NCI-H82 treated with DMSO at 0.1 percent for 48 hours (cell line): ENCODE data around the gene FASTK.

Experiments used
- DNase-seq: peaks from one replicate; lab custom pipeline; 2025; ENCODE audit not compliant: unreplicated experiment; lab: John Stamatoyannopoulos, UW

Gene FASTK

DNA sequence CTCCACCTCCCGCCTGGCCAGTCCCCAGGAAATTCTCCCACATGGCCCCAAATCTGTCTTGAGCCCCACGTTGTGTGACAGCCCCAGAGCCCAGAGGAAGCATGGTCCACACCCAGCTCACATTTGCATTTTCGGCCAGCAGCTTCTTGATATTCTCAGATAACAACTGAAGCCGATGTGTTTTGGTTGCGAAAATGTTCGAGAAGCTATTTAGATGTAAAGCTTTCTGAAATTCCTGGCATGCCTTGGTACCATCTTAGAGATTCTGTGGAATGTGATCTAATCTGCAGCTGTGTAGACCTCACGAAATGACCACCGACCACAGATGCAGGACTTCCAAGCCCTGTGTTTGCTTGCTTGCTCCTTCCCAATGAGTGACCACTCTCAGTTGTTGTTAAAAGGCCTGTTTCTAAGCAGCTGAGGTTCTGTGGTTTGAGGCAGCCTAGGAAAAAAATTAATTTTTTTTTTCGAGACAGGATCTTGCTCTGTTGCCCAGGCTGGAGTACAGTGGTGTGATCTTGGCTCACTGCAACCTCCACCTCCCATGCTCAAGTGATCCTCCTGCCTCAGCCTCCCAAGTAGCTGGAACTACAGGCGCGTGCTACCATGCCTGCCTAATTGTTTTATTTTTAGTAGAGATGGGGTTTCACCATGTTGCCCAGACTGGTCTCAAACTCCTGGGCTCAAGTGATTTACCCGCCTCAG is 12.4 kb downstream of the FASTK start:
- no peak for DNase-seq

DNA sequence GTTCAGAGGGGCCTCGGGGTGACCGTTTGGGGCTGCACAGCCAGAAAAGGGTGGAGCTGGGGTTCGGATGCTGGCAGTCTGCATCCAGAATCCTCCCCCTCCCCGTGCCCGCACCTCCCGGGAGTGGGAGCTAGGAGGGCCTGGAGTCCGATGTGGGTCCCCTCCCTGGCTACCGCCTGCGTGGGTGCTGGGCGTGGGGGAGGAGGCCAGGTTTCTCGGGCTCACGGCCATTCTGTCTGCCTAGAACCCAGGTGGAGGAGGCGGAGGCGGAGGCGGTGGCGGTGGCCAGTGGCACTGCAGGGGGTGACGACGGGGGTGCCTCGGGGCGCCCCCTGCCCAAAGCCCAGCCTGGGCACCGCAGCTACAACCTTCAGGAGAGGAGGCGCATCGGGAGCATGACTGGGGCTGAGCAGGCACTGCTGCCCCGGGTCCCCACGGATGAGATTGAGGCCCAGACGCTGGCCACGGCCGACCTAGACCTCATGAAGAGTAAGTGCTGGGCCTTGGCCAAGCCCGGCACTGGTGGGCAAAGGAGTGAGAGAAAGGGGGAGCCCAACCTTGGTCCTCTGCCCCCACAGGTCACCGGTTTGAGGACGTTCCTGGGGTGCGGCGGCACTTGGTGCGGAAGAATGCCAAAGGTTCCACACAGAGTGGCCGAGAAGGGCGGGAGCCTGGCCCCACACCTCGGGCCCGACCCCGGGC is 14.2 kb downstream of the FASTK start:
- no peak for DNase-seq

DNA sequence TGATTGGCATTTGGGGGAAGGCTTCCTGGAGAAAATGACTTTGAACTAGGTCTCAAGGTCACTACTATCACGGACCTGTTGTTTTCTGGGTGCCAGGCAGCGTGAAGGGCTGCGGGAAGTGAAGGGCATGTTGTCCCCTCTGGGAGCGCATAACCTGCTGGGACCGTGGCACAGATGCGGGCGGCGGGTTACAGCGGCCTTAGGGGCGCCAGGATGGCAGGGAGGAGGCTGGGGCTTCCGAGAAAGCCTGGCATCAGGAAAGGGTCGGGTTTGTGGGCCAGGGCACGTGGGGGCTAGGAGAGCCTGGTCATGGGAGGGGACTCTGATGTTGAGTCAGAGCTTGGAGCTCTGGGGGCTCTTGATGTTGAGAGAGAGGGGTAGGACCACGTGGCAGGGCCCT is 15.1 kb downstream of the FASTK start:
- no peak for DNase-seq

DNA sequence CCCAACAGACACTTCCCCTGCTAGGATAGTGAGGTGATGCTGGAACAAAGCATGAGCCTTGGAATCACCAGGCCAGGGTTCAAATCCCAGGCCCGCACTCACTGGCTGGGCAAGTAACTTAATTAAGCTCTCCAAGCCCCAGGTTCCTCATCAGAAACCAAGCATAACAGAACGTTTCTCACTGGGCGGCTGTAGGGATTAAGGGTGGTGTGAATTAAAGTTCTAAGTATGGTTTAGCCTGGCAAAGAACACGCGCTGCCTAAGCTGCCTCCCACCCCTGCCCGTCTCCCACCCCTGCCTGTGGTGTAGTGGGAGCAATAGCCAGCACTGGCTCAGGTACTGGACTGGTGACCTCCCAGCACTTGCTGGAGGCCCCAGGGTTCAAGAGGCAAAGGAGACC is 15.6 kb downstream of the FASTK start:
- no peak for DNase-seq

DNA sequence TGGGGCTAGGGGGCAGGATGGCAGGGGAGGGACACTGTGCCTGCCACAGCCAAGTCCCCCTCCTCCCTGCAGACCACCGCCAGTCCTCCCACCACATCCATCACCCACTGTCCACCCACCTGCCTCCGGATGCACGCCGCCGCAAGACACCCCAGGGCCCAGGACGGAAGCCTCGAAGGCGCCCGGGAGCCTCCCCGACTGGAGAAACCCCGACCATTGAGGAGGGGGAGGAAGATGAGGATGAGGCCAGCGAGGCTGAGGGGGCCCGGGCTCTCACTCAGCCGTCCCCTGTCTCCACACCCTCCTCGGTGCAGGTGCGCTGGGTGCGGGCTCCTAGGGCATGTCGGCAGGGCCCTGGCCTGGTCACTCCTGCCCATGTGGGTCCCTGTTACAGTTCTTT is 16.2 kb downstream of the FASTK start:
- no peak for DNase-seq

DNA sequence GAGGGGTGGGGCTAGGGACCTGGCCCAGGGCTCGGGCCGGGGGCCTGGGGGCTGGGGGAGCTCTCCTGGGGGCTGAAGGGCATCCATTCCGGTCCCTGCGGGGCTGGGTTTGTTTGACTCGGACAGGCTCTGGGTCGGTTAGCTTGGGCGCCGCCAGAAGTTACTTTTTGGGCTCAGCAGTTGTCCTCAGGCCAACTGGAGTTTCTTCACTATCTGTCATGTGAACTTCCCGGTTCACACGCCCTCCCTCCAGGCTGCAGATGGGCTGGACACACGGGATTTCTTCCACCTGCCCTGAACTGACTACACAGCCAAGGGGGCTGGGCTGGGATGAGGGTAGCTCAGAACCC is 17.4 kb downstream of the FASTK start:
- no peak for DNase-seq

DNA sequence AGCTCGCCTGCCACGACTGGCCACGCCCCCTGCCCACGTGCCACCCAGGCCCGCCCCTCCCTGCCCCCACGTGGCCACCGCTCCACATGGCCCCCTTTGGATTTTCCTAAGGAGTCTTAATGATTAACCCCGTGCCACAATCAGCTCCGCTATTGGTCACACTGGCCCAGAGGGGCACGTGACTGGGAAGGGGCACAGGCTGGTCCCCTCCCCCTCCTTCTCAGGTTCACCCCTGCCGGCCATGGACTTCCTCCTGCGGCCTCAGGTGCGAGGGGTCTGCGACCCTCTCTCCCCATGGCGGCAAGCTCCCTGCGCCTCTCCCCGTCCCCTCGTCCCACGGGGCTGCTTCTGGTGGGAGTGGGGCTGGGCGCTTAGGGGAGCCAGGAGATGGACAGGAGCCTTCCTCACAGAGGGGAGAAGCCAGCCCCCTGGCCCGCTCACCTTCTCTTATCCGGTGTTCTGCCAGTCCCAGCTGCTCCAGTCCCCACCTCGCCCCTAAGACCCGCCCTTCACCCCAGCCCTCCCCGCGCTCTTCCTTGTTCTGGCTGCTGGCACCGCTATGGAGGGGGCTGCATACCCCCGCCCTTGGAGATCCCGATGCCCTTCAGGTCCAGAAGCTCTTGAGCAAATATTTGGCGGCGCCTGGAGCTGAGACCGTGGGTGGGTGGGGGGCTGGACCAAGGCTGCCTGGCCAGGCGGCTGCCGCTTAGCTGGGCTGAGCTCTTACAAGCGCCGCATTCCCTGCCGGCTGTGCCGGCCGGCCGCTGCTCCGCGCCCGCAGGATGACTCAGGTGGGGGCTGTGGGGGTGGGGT is 18.0 kb downstream of the FASTK start:
- peak; percentile 80 for DNase-seq

DNA sequence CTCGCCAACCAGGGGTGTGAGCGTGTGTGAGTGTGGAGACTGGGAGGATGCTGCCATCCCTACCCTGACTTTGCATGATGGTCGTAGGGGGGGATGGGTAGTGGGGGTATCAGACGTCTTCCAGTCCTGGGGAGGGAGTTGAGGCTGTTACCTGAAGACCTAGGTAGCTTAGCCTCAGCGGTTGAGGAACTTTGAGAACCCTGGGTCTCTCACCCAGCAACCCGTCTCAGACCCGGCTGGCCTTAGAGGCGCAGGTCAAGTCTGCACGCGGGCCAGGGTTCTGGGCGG is 18.6 kb downstream of the FASTK start:
- DNase-seq, result no peak

DNA sequence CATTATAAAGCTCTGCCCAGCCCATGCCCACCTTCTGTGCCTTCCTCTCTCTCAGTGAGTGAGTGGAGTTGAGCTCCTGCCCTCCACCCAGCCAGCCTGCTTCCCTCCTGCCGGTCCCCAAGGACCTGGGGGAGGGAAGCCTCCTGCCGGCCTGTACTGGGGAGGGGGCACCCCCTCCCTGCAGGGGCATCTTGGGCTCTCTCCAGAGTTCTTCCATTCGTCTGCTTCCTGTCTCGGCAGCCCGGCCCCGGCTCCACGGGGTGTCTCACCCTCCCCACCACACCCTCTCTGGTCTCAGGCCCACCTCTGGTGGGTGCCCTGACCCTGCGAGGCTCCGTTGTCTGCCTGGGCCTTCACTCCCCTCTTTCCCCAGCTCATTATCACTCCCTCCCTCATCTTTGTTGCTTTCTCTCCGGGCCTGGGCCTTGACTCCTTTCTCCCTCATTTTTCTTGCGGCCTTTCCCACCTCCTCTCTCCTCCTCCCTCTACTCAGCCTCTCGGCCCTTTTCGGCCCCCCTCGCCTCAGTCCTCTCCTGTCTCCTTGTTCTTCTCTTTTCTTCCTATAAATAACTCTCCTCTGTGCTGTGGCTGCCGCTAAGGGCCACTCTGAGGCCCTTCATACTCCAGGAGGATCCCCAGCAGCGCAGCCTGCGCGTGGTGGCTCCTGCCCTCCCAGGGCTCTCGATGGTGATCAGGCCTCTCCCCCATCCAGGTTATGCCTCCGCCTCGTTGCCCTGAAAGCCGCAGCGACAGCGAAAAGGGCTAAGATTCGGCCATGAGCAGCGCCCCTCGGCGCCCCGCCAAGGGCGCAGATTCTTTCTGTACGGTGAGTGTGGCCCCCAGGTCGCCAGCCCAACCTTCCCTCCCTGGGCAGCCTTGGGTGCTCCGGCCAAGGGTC is 19.1 kb downstream of the FASTK start:
- DNase-seq, result no peak

DNA sequence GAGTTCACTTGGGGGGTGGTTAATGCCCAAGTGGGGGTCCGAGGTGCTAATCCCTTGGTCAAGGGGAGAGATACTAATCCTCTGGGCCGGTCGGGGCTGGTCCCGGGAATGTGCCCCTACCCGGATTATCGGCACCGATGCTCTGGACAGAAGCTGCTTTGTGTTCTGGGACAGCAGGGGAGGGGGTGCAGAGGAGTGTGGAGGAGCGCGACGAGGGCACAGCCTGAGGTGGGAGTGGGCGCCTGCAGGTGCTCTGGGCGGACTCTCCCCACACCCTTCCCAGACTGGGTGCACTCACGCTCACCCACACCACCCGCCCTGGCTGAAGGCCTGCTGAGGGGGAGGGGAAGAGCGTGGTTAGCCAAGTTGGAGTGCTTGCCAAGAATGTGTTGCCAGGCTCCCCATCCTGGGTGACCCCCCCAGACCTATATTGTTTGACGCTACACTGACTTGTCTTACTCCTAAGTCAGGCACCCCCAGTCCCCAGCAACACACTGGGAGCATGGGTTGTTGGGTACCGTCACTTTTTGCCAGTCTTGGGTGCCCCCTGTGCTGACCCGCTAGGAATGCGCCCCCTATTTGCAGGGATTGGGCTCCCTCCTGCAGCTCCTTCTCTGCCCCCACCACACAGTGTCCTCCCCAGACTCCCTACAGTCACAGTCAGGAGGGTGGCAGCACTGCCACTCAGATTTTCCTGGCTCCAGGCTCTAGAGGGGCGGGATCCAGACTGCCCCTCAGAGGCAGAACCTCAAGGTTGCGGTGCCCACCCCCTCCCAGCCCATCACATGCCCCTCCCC is 20.0 kb downstream of the FASTK start:
- no peak for DNase-seq

DNA sequence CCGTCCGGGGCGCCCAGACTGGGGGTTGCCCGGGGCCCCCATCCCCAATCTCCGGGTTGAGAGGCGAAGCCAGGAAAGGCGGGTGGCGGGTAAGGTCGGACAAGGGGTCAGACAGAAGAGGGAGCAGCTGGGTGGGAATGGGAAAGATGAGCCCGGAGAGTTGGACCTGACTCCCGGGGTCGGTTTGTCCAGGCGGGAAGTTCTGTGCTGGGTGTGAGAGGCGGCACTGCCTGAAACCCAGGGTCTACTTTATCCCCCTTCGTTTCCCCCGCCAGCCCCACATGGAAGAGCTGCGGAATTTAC is 20.5 kb downstream of the FASTK start:
- DNase-seq, result no peak

DNA sequence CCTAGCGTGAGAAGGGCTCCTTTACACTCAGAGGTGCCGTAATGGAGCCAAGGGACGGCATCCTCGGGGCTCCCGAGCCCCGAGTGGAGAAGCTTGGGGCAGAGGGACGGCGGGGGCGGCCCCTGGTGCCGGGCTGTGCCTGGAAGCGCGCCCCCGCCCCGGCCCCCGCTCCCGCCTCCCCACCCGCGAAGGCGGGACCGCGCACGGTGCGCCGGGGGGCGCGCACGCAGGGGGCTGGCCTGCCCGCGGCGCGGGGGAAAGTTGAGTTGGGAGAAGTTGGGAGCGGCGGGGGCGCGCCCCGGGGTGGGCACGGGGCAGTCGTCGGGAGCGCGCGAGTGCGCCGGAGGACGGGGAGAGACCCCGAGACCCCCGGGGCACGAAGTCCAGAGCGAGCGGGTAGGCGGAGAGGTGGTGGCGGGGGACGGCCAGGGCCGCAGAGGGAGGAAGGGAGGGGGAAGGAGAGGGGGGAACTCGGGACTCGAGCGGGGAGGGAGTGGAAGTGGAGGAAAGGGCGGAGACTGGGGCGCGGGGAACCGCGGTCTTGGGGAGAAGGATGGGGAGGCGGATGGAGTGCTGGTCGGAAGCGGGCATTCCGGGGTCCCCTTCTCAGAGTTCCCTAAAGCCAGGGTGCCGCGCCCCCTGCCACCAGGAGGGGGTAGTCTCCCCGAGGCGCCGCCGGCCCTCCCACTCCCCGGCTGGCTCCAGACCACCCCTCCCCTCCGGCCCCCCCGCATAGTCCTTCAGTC is 21.1 kb downstream of the FASTK start, which contains the start of gene SLC4A2:
Gene SLC4A2, plus strand, starts transcription at position 223 of the 746 bp plus-strand sequence. CDS start 2,399 bp downstream, outside the sequence.
- peak; percentile 50 for DNase-seq

DNA sequence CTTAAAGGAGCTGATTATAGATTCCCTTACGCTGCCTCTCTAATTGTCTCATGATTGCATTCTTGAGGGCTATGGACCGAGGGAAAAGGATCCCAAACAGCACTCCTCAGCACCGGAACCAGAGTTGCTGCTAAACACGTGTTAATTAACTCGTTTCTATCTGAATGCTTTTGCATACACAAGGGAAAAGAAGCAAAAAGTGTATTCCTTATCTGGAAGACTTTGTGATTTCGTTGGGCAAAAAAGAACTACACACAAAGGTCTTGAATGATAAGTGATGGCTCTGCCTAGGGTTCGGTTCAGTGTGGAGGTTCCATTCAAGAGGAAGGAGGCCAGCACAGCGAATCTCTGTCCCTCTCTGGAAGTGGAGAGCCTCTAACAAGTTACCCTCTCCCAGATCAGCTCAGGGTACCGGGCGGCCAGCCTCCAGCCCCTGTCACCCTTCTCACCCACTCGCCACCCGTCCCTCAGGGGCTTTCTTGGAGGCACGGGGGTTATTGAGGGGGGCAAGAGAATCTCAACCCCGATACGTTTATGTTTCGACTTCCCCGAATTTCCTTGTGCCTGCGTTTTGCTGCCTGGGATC is 21.7 kb downstream of the FASTK start:
- DNase-seq, result no peak

DNA sequence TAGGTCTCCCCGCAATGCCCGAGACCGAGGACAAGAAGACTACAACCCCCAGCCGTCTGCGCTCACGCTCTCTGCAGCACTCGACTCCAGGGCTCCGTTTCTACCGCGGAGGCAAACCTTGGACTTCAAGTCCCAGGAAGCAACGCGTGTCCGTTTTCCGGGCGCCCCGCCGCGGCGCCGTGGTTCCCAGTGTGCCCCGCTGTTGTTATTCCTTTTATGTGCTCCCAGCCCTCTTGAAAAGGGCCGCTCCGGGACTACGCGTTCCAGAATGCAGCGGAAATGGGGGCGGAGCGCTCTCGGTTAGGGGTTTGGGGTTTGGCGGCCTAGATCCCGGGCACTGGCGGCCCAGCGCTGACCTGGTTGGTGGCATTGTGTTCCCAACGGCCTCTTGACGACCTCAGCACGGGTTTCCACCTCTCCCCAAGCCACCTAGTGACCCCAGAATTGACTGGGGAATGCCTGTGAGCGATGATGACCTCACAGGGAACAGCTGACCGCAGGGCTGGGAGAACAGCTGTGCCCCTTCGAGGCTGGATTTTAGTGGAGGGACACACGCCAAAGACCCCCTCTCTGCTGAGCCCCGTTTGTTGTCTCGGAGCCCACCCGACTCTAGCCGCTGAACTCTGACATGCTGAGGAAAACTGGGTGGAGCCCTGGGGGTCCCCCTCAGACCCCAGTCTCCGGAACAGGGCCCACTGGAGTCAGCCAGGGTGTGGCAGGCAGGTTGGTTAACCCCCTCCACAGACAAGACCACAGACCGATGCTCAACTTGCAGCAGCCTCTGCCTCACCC is 22.4 kb downstream of the FASTK start:
- peak; percentile 99 for DNase-seq

DNA sequence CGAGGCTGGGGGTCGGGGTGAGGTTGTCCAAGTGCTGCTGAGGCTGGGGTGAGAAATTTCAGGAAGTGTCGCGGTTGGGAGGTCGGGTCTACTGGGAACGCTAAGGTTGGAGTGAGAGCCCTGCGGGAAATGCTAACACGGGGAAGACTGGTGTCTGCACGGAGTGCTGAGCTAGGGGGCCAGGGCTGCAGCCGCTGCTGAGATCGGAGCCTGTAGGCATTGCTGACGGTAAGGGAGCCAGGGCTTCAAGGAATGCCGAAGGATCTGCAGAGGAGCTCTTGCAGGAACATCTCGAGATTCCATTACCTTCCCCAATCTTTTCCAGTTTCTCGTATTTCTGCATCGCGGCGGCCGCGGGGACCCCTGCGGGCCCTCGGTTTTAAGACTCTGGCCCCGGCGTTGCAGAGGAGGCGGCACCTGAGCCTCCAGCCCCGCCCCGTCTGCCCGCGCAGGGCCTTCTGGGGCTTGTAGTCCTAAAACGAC is 23.1 kb downstream of the FASTK start, which contains the start of gene CDK5:
Gene CDK5, minus strand, starts transcription at position 392 of the 483 bp plus-strand sequence. Its CDS starts 49 bp downstream, at position 343.
- peak; percentile 52 for DNase-seq

DNA sequence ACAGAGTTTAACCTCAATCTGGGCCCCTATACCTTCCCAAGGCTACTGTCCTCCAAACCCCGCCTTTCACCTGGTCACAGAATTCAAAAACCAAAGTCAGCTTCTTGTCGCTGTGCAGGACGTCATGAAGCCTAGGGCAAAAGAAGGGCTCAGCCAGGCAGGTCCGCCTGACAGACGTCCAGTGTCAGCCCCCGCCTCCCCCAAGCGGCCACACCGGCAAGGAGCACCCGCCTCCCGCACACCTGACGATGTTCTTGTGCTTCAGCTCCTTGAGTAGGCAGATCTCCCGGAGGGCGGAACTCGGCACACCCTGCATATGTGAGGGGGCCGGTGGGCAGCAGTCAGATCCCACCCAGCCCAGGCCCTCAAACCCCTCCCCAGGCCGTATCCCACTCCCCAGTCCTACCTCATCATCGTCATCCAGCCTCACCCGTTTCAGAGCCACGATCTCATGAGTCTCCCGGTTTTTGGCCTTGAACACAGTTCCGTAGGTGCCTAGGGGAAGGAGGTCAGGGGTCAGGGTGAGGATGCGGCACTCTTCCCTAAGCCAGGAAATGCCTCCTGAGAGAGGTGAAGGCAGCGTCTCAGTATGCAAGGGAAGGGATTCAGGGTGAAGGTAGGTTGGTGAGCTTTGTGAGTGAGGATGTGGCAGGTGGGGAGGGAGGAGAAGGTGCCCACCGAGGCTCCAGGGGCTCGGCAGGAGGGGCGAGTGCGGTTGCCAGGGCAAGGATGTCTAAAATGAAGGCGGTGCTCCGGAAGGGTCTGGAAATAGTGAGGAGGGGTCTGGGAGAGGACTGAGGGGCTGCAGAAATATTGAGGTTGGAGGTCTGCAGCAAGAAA is 23.7 kb downstream of the FASTK start:
- no peak for DNase-seq

DNA sequence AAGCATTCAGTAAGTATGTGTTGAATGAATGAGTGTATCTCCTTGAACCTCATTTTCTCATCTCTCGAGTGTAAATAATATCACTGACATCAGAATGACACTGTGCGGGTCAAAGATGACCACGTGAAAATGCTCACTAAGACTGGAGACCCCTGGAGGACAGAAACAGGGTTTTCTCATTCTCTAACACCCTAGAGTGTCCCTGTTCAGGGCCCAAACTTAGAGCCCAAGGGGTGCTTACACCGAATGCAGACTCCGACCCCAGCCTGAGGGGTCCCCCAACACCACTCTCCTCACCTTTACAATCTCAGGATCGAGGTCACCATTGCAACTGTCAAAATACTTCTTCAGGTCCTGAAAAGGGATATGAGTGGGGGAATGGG is 24.3 kb downstream of the FASTK start:
- no peak for DNase-seq

DNA sequence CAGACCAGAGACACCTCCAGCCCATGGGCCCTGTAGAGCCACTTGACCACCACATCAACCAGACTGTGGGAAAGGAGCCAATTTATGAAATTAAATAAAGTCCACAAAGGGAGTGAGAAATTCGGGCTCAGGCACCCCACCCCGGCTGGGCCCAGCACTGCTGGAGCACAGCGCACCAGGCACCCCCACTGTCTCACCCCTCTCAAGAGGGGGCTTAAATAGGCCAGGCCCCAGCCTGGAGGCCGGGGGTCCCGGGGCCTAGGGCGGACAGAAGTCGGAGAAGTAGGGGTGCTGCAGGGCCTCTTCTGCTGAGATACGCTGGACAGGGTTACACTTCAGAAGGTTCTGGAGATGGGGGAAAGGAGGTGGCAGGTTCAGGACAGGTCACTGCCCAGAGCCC is 26.9 kb downstream of the FASTK start:
- DNase-seq, result no peak
